Measurements from ENCODE around the gene PITPNM1. TPM values are rescaled to one million over a fixed set of nuclear protein-coding genes. Genes with fewer than 3 reads are reported as not detected.

The PITPNM1 gene
- 79.8 TPM for total RNA-seq

GRCh38 chr11:67504950-67505581 is at the start of gene PITPNM1:
Gene PITPNM1, minus strand, starts transcription at chr11:67505363. Its CDS starts 1,183 bp downstream, at chr11:67504180.

GRCh38 chr11:67522844-67523555 is 17.8 kb upstream of the PITPNM1 start, which contains the start of gene CABP2:
Gene CABP2, minus strand, starts transcription at chr11:67523446. Its CDS starts 120 bp downstream, at chr11:67523326.

GRCh38 chr11:67507864-67508485 is 2.8 kb upstream of the PITPNM1 start, which contains the start of gene CDK2AP2:
Gene CDK2AP2, minus strand, starts transcription at chr11:67508162. Its CDS starts 80 bp downstream, at chr11:67508082.

GRCh38 chr11:67482827-67483798 is 22.1 kb downstream of the PITPNM1 start, which contains the start of gene AIP:
Gene AIP, plus strand, starts transcription at chr11:67483026. Its CDS starts 133 bp downstream, at chr11:67483159.

GRCh38 chr11:67468759-67469507 is 36.2 kb downstream of the PITPNM1 start, which contains the start of gene TMEM134:
Gene TMEM134, minus strand, starts transcription at chr11:67469251. Its CDS starts 59 bp downstream, at chr11:67469192.

GRCh38 chr11:67455054-67455453 is 50.1 kb downstream of the PITPNM1 start, which contains the start of gene CABP4:
Gene CABP4, plus strand, starts transcription at chr11:67455354. Its CDS starts 70 bp downstream, at chr11:67455424.

GRCh38 chr11:67452141-67452952 is 52.8 kb downstream of the PITPNM1 start, which contains the start of gene GPR152:
Gene GPR152, minus strand, starts transcription at chr11:67452729. Its CDS starts 5 bp downstream, at chr11:67452724.

Other genes starting within 250 kb of the PITPNM1 start
- 36.3 TPM for gene GRK2, start 238.9 kb downstream of the PITPNM1 start, total RNA-seq
- gene ANKRD13D, start 216.1 kb downstream of the PITPNM1 start, total RNA-seq, result 46.7 TPM
- gene SSH3, start 201.8 kb downstream of the PITPNM1 start, total RNA-seq, result 29.1 TPM
- 11.1 TPM for gene POLD4, start 151.8 kb downstream of the PITPNM1 start, total RNA-seq
- 2.9 TPM for gene CLCF1, start 131.8 kb downstream of the PITPNM1 start, total RNA-seq
- 26.6 TPM for gene RAD9A, start 113.4 kb downstream of the PITPNM1 start, total RNA-seq
- gene PPP1CA, start 103.5 kb downstream of the PITPNM1 start, total RNA-seq, result 85.5 TPM
- gene TBC1D10C, start 101.3 kb downstream of the PITPNM1 start, total RNA-seq, result 1.4 TPM
- gene CARNS1, start 89.7 kb downstream of the PITPNM1 start, total RNA-seq, result 5.1 TPM
- 41.7 TPM for gene RPS6KB2, start 76.9 kb downstream of the PITPNM1 start, total RNA-seq
- 0.71 TPM for gene PTPRCAP, start 67.7 kb downstream of the PITPNM1 start, total RNA-seq
- 55.3 TPM for gene CORO1B, start 61.9 kb downstream of the PITPNM1 start, total RNA-seq
- gene GPR152, start 52.6 kb downstream of the PITPNM1 start, total RNA-seq, result not detected
- gene CABP4, start 50.0 kb downstream of the PITPNM1 start, total RNA-seq, result 6.3 TPM
- 73.1 TPM for gene TMEM134, start 36.1 kb downstream of the PITPNM1 start, total RNA-seq
- gene AIP, start 22.3 kb downstream of the PITPNM1 start, total RNA-seq, result 49.3 TPM
- gene CDK2AP2, start 2.8 kb upstream of the PITPNM1 start, total RNA-seq, result 13.1 TPM
- gene CABP2, start 18.1 kb upstream of the PITPNM1 start, total RNA-seq, result 5.6 TPM
- 417 TPM for gene GSTP1, start 78.4 kb upstream of the PITPNM1 start, total RNA-seq
- gene NDUFV1, start 101.6 kb upstream of the PITPNM1 start, total RNA-seq, result 186 TPM
- gene NUDT8, start 124.6 kb upstream of the PITPNM1 start, total RNA-seq, result 3.7 TPM
- not detected for gene TBX10, start 134.4 kb upstream of the PITPNM1 start, total RNA-seq
- gene ACY3, start 145.4 kb upstream of the PITPNM1 start, total RNA-seq, result not detected
- 0.55 TPM for gene ALDH3B2, start 169.3 kb upstream of the PITPNM1 start, total RNA-seq